HL-60 (cell line): ENCODE data around the gene USP38.
"Not testable (repeated sequence)": the region's sequence is repeated elsewhere in the genome, so short reads cannot be mapped to it uniquely, and the experiment has no call there.

Experiments
- DNase-seq, 2 experiments: peaks; one replicate each; pipeline ENCODE4 v3.0.0-alpha.2; 2010 to 2020; ENCODE audit warnings: low read depth in 1 of 2, low spot score in 1 of 2
- H3K27ac ChIP-seq: fragments of 250-450 bp; sonication (Bioruptor Pico); replicated peaks from 2 replicates; pipeline ENCODE4 v1.5.1; 2020; ENCODE audit warnings: mild to moderate bottlenecking, moderate library complexity
- H3K27me3 ChIP-seq: fragments of 250-450 bp; sonication (Bioruptor Pico); 2 replicates; pipeline ENCODE4 v1.5.1; 2021; ENCODE audit warnings: mild to moderate bottlenecking, moderate library complexity; ENCODE audit not compliant: insufficient read depth, poor library complexity, severe bottlenecking
- H3K4me3 ChIP-seq: replicated peaks from 2 replicates; pipeline ENCODE4 v1.5.1; 2011; ENCODE audit warnings: mild to moderate bottlenecking, control low read depth, low read length; ENCODE audit not compliant: insufficient read depth
- CTCF ChIP-seq: IDR thresholded peaks from one replicate; pipeline ENCODE4 v1.5.1; 2011; ENCODE audit warnings: low read length, control low read depth, inconsistent platforms; ENCODE audit not compliant: insufficient read depth
- GABPA ChIP-seq: IDR thresholded peaks from 2 replicates; pipeline ENCODE4 v1.6.1; 2012; ENCODE audit warnings: low read depth
- POLR2AphosphoS5 ChIP-seq: IDR thresholded peaks from 2 replicates; pipeline ENCODE4 v1.6.1; 2012; ENCODE audit warnings: low read depth
- REST ChIP-seq: IDR thresholded peaks from 2 replicates; pipeline ENCODE4 v1.6.1; 2012; ENCODE audit warnings: low read depth; ENCODE audit not compliant: insufficient replicate concordance
- SPI1 ChIP-seq: IDR thresholded peaks from 2 replicates; pipeline ENCODE4 v1.6.1; 2012; ENCODE audit warnings: low read depth, mild to moderate bottlenecking, borderline replicate concordance

Gene USP38

GRCh38 chr4:143232277-143232676 is 47.6 kb downstream of the USP38 start:
- DNase-seq = no peak
- no peak for TF ChIP-seq SPI1
- no peak for TF ChIP-seq POLR2AphosphoS5
- no peak for TF ChIP-seq GABPA
- TF ChIP-seq REST = no peak
- no peak for TF ChIP-seq CTCF
- H3K27me3 ChIP-seq = no peaks in the 10 kb centered on the region
- H3K27ac ChIP-seq = no peak overlapping the region
- no peak overlapping the region for H3K4me3 ChIP-seq

- no peak for DNase-seq
- Histone ChIP-seq H3K4me3 (no peak overlapping the region), H3K27me3 (no peaks in the 10 kb centered on the region), H3K27ac (no peak overlapping the region)
- no peak for TF ChIP-seq CTCF
- TF ChIP-seq SPI1 = no peak
- no peak for TF ChIP-seq REST
- TF ChIP-seq POLR2AphosphoS5 = no peak
- no peak for TF ChIP-seq GABPA
These were observed 49.4 kb downstream of the USP38 start for GRCh38 chr4:143234153-143234552.

GRCh38 chr4:143237195-143237594 is 52.5 kb downstream of the USP38 start:
- not testable (repeated sequence) for H3K4me3 ChIP-seq, H3K27me3 ChIP-seq, H3K27ac ChIP-seq, DNase-seq

GRCh38 chr4:143240939-143241679 is 56.4 kb downstream of the USP38 start:
- Histone ChIP-seq H3K27me3 (no peaks in the 10 kb centered on the region), H3K4me3 (no peak overlapping the region), H3K27ac (no peak overlapping the region)
- no peak for DNase-seq
- TF ChIP-seq REST (no peak), POLR2AphosphoS5 (no peak), GABPA (no peak), CTCF (no peak), SPI1 (no peak)
